Endometrial microvascular endothelial cells (primary cell): ENCODE measurements around the gene PLA2G1B. TPM values are rescaled to one million over a fixed set of nuclear protein-coding genes. Genes with fewer than 3 reads are reported as not detected.

Source experiments
- in situ Hi-C: cut with HindIII; loops from 2 replicates; pipeline ENCODE4 v1.10.0; 2017; ENCODE audit warnings: low sequenced_read_pairs, low pct_unique_long_range_greater_than_20kb; ENCODE audit errors: inconsistent ontology term
- total RNA-seq: library from RNA; depleted of rRNA; stranded (reverse); fragments of >200 nt; gene quantifications from one replicate; pipeline ENCODE4 v1.2.3, GENCODE V29; 2015; ENCODE audit errors: inconsistent ontology term

Gene PLA2G1B
- total RNA-seq, 1 donor from 2014 or later, result not detected

- in situ Hi-C loops, result no loop called here
These were observed 43.2 kb downstream of the PLA2G1B start for GRCh38 chr12:120284381-120284780.

GRCh38 chr12:120283318-120283717 lies 44.3 kb downstream of the PLA2G1B start:
- in situ Hi-C loops, result no loop called here

- in situ Hi-C loops, result no loop called here
These were observed 49.2 kb downstream of the PLA2G1B start for GRCh38 chr12:120278137-120279069.

- in situ Hi-C loops, result no loop called here
These were observed 50.8 kb downstream of the PLA2G1B start for GRCh38 chr12:120276734-120277133.

Other genes starting within 250 kb of the PLA2G1B start
- 45.3 TPM for gene RAB35, start 211.0 kb downstream of the PLA2G1B start, total RNA-seq
- 76.4 TPM for gene GCN1, start 133.1 kb downstream of the PLA2G1B start, total RNA-seq
- gene RPLP0, start 126.7 kb downstream of the PLA2G1B start, total RNA-seq, result 5,493 TPM
- gene PXN, start 62.0 kb downstream of the PLA2G1B start, total RNA-seq, result 325 TPM
- not detected for gene RNU4-2, start 35.9 kb downstream of the PLA2G1B start, total RNA-seq
- not detected for gene RNU4-1, start 34.5 kb downstream of the PLA2G1B start, total RNA-seq
- gene SIRT4, start 25.5 kb downstream of the PLA2G1B start, total RNA-seq, result 5.2 TPM
- gene MSI1, start 41.4 kb upstream of the PLA2G1B start, total RNA-seq, result not detected
- 571 TPM for gene COX6A1, start 110.3 kb upstream of the PLA2G1B start, total RNA-seq
- 91.2 TPM for gene TRIAP1, start 118.6 kb upstream of the PLA2G1B start, total RNA-seq
- 23.8 TPM for gene GATC, start 118.7 kb upstream of the PLA2G1B start, total RNA-seq
- gene SRSF9, start 142.0 kb upstream of the PLA2G1B start, total RNA-seq, result 90.3 TPM
- gene DYNLL1, start 168.3 kb upstream of the PLA2G1B start, total RNA-seq, result 504 TPM
- 28.8 TPM for gene COQ5, start 201.4 kb upstream of the PLA2G1B start, total RNA-seq
- gene RNF10, start 206.6 kb upstream of the PLA2G1B start, total RNA-seq, result 119 TPM